ENCODE data around the gene BEAN1.
"Not testable (repeated sequence)": the region's sequence is repeated elsewhere in the genome, so short reads cannot be mapped to it uniquely, and the experiment has no call there.

BEAN1 gene

GRCh38 chr16:66486199-66486772 lies 59.2 kb downstream of the BEAN1 start:
- DNase-seq (ENCODE audit: low read depth in 2 of 2) = no peak

DNA sequence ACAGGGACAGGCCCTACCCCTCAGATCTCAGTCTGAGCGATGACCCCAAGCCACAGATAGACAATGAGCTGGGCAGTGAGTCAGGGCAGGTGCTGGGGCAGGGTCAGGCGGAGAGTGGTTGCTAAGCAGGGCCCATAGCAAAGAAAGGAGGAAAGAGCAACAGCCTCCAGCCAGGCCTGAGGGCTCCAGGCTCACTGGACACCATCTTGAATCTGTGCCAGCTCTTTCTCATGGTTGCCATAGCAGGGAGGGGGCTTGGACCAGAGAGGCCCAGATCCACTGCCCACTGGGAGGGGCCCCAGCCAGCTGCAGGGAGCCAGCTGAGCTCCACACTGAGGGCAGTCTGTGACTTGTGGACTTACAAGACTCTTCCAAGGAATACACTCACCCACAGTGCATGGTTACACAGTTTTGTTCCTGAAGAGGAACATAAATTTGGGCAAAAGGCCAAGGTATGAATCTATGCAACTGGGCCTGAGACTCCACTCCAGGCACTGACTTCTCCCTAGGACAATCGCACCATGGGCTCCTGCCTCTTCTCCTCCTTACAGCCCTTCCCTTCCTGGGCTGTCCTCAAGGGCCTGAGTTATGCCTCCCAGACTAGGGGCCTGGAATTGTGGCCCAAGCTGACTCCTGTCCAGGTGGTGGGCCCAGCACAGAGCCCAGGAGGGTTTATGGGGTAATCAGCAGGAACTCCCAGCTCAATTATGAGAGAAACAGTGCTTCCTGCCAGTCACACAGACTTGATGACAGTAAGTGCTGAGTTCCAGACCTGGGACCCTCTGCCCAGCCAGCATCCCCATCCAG lies 59.9 kb downstream of the BEAN1 start:
- DNase-seq (ENCODE audit: low read depth in 2 of 2) = no peak

DNA sequence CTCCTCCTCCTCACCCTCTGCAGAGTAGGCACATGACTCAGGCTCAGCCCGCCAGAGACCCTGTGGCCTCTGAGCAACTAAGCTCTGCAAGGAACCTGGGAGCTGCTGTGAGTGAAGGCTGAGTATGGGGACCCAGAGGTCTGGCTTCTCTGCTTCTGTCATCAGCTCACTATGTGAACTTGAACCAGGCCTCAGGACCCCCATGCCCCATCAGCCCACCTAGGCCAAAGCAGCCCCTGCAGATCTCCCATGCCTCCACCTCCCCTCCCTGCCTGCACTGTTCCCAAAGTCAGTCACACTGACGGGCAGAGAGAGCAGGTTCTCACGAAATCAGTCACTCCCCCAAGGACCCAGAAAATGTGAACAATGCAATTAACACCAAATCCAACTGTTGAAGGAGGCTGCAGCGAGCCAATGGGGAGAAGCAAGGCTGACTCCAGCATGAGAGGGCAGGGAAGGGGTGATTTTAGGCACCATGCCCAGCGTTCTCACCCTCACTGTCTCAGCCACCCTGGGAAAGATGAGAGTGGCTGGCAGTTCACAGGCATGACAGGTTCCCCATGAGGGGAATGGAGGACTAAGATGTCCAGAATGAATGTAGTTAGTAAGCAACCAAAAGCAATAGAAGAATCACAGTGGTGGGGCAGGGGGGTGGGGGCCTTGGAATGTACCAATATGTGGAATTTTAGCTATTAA lies 60.6 kb downstream of the BEAN1 start:
- no peak for DNase-seq (ENCODE audit: low read depth in 2 of 2)

- DNase-seq (ENCODE audit: low read depth in 2 of 2) = no peak
These were observed 61.4 kb downstream of the BEAN1 start for GRCh38 chr16:66488505-66488904.

- no peak for DNase-seq (ENCODE audit: low read depth in 2 of 2)
These were observed 62.3 kb downstream of the BEAN1 start for GRCh38 chr16:66489385-66489784.

DNA sequence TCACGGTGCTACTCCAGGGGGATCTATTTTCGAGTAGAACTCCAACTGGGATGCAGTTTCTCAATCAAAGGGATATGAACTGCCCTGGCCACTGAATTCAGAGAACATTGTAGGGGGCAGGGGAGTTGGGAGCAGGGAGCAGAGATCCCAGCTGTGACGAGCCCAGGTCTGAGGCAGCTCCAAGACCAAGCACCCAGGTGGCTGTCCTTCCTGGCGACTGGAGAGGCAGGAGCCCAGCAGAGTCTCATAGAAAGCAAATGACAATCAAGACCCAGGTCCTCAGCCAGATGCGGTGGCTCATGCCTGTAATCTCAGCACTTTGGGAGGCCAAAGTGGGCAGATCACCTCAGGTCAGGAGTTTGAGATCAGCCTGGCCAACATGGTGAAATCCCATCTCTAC lies 62.7 kb downstream of the BEAN1 start:
- DNase-seq (ENCODE audit: low read depth in 2 of 2) = no peak

GRCh38 chr16:66490774-66491715 lies 64.0 kb downstream of the BEAN1 start:
- DNase-seq (ENCODE audit: low read depth in 2 of 2) = no peak

DNA sequence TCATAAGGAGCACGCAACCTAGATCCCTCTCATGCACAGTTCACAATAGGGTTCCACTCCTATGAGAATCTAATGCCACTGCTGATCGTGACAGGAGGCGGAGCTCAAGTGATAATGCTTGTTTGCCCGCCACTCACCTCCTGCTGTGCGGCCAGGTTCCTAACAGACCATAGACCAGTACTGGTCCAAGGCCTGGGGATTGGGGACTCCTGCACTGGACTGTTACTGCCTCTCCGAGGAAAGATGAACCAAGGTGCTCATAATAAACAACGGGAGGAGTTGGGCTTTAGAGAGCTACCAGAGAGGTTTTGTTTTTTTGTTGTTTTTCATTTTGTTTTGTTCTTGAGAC lies 64.6 kb downstream of the BEAN1 start:
- DNase-seq (ENCODE audit: low read depth in 2 of 2) = no peak

DNA sequence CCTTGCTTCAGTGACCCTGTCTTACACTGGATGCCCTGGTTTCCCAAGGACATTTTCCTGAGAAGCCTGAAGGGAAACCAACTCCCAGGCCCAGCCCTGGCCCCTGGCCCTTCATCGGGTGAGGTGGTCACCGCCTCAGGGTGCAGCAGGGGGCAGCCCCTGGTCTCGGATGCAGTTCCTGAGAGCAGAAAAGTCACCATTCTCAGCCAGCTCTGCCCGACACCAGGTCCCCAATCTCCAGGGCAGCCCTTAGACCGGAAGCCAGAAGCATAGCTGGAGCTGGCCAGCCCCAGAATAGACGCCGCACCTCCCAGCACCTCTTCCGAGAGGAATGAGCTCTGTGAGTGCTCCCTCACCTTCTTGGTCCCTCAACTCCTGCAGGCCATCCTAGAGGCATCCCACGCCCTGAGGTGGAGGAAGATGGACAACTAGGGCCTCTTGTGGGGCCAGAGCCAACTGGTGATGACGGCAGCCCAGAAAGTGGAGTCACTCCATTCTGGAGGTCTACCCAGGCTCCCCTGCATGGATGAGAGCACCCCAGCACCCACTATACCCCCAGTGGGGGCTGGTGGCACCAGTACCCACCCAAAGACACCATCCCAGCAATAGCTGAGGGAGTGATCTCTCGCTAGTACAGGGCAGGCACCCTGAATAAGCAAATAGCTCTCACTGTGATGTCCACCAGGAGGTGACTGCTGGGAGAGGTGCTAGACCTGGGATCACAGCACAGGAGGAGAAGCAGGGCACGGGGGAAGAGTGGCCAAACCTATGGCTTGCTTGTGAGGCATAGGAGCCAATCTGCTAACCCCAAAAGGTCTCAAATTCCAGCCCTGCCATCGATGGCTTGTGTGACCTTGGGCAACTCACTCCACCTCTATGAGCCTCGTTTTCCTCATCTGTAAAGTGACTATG lies 66.7 kb downstream of the BEAN1 start:
- DNase-seq (ENCODE audit: low read depth in 2 of 2) = no peak

GRCh38 chr16:66494916-66495315 lies 67.8 kb downstream of the BEAN1 start:
- no peak for DNase-seq (ENCODE audit: low read depth in 2 of 2)

GRCh38 chr16:66495440-66495839 lies 68.3 kb downstream of the BEAN1 start:
- no peak for DNase-seq (ENCODE audit: low read depth in 2 of 2)

GRCh38 chr16:66496226-66496625 lies 69.1 kb downstream of the BEAN1 start:
- DNase-seq (ENCODE audit: low read depth in 2 of 2) = not testable (repeated sequence)

GRCh38 chr16:66497921-66498320 lies 70.8 kb downstream of the BEAN1 start:
- DNase-seq (ENCODE audit: low read depth in 2 of 2) = not testable (repeated sequence)

DNA sequence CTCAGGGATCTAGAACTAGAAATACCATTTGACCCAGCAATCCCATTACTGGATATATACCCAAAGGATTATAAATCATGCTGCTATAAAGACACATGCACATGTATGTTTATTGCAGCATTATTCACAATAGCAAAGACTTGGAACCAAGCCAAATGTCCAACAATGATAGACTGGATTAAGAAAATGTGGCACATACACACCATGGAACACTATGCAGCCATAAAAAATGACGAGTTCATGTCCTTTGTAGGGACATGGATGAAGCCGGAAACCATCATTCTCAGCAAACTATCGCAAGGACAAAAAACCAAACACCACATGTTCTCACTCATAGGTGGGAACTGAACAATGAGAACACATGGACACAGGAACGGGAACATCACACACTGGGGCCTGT lies 74.5 kb downstream of the BEAN1 start:
- DNase-seq (ENCODE audit: low read depth in 2 of 2) = not testable (repeated sequence)

- DNase-seq (ENCODE audit: low read depth in 2 of 2) = no peak
These were observed 75.2 kb downstream of the BEAN1 start for GRCh38 chr16:66502020-66502913.

DNA sequence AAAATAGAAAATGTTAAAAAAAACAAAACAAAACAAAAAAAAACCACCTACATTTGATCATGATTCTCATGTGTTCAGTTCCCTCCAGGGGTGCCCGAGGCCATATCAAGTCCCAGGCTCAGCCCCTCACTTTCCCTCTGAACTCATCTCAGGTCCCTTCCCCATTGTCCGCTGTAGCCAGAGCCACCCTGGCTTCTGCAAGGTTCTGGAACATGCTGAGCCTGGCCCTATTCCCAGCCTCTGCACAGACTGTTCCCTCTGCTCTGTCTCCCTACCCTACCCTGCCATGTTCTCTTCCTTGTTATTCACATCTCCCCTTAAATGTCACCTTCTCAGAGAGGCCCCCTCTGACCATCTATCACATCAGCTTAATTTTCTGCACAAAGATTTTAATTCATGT lies 75.9 kb downstream of the BEAN1 start:
- DNase-seq (ENCODE audit: low read depth in 2 of 2) = no peak

DNA sequence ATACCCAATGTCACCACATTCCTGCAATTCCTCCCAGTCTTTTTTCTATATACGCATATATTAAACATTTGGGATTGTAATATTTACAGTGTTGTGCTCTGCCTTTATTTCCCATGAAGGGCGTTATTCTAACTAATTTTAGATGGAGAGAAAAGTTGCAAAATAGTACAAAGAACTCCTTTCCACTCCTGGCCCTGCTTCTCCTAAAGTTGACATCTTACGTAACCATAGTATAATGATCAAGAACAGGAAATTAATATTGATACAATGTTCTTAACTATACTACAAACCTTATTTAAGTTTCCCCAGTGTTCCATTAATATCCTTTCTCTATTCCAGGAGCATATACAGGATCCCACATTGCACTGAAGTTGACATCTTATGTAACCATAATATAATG lies 76.5 kb downstream of the BEAN1 start:
- DNase-seq (ENCODE audit: low read depth in 2 of 2) = no peak

DNA sequence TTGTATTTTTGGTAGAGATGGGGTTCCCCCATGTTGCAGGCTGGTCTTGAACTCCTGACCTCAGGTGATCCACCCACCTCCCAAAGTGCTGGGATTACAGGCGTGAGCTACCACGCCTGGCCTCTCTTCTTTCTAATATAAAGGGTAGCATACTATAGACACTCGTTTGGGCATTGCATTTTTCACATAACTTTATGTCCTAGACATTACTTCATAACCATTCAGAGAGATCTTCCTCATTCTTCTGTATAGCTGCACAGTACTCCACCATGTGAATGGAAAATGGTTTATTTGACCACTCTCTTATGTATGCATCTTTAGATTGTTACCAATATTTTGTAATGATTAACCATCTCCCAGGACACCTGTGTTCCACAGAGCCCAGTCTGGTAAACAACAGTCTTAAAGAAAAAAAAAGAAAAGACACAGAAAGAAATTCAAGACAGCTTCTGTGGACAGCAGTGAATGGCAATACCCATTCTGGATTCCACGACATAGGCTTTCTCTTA lies 80.7 kb downstream of the BEAN1 start:
- no peak for DNase-seq (ENCODE audit: low read depth in 2 of 2)

GRCh38 chr16:66508248-66508913 lies 81.3 kb downstream of the BEAN1 start:
- DNase-seq (ENCODE audit: low read depth in 2 of 2) = no peak

All from stimulated activated CD8-positive, alpha-beta memory T cell treated with anti-CD3 and anti-CD28 coated beads, Interleukin-15, amount 100 ng/mL, for 48 hours (primary cell).